Naive thymus-derived CD4-positive, alpha-beta T cell (primary cell): Measurements from ENCODE around the gene ATXN7L1. TPM values are rescaled to one million over a fixed set of nuclear protein-coding genes. Genes with fewer than 3 reads are reported as not detected.

ENCODE experiments used
- ATAC-seq: fragments of 150-1000 bp; cut with Tn5 transposase; 2 replicates; pipeline ENCODE4 v1.10.0; 2021; ENCODE audit warnings: mild to moderate bottlenecking, moderate library complexity
- CTCF ChIA-PET: fragments of 350-600 bp; sonication (Branson Sonifier 250); formaldehyde crosslinking; loops from one replicate; lab custom pipeline; 2021; ENCODE audit warnings: antibody characterized with exemption; lab: Charles Lee
- POLR2A ChIA-PET: fragments of 350-600 bp; sonication (Branson Sonifier 250); formaldehyde crosslinking; loops from one replicate; lab custom pipeline; 2021; ENCODE audit warnings: antibody characterized with exemption, inconsistent platforms; lab: Charles Lee
- DNase-seq, 9 donors: peaks; one replicate each; pipeline versions ENCODE4 v3.0.0 to v3.0.0-alpha.2; 2020 to 2022; ENCODE audit warnings: mixed read lengths in 1 of 9
- H3K27ac ChIP-seq: one replicate; pipeline ENCODE4 v1.7.0; 2013; ENCODE audit warnings: mild to moderate bottlenecking, low read depth, low read length, moderate library complexity
- H3K27me3 ChIP-seq, 2 donors: one replicate each; pipeline ENCODE4 v1.7.0; 2013; ENCODE audit warnings: low read length in 2 of 2, mild to moderate bottlenecking in 2 of 2, moderate library complexity in 2 of 2; ENCODE audit not compliant: control insufficient read depth in 2 of 2, insufficient read depth in 2 of 2
- H3K36me3 ChIP-seq, 3 experiments: 1 replicate in 2 of 3; 2 replicates in 1 of 3; pipeline ENCODE4 v1.7.0; 2013; ENCODE audit warnings: low read length in 3 of 3, mild to moderate bottlenecking in 3 of 3, moderate library complexity in 1 of 3; ENCODE audit not compliant: insufficient read depth in 3 of 3, control insufficient read depth in 2 of 3
- H3K4me1 ChIP-seq, 2 donors: one replicate each; pipeline ENCODE4 v1.7.0; 2013; ENCODE audit warnings: low read length in 2 of 2, mild to moderate bottlenecking in 2 of 2, moderate library complexity in 1 of 2; ENCODE audit not compliant: control insufficient read depth in 2 of 2, insufficient read depth in 2 of 2
- H3K4me3 ChIP-seq: 2 replicates; pipeline ENCODE4 v1.7.0; 2013; ENCODE audit warnings: mild to moderate bottlenecking, low read length
- H3K9me3 ChIP-seq, 3 experiments: 1 replicate in 2 of 3; 2 replicates in 1 of 3; pipeline ENCODE4 v1.7.0; 2013; ENCODE audit warnings: low read length in 3 of 3; ENCODE audit not compliant: control insufficient read depth in 2 of 3
- H3K27ac Mint-ChIP-seq, 9 donors: one replicate each; pipeline ENCODE4 v1.8.0; 2020 to 2022; ENCODE audit warnings: mixed read lengths in 9 of 9, mild to moderate bottlenecking in 8 of 9, moderate library complexity in 5 of 9, inconsistent platforms in 2 of 9
- H3K27me3 Mint-ChIP-seq, 5 donors: one replicate each; pipeline ENCODE4 v1.8.0; 2021 to 2022; ENCODE audit warnings: mixed read lengths in 5 of 5, mild to moderate bottlenecking in 1 of 5
- H3K36me3 Mint-ChIP-seq, 5 donors: one replicate each; pipeline ENCODE4 v1.8.0; 2020 to 2022; ENCODE audit warnings: mixed read lengths in 5 of 5, mild to moderate bottlenecking in 3 of 5, inconsistent platforms in 1 of 5
- H3K4me1 Mint-ChIP-seq, 7 donors: one replicate each; pipeline ENCODE4 v1.8.0; 2020 to 2022; ENCODE audit warnings: mixed read lengths in 7 of 7, mild to moderate bottlenecking in 3 of 7, inconsistent platforms in 1 of 7
- H3K4me3 Mint-ChIP-seq, 10 donors: one replicate each; pipeline ENCODE4 v1.8.0; 2020 to 2022; ENCODE audit warnings: mild to moderate bottlenecking in 10 of 10, mixed read lengths in 10 of 10, moderate library complexity in 6 of 10, inconsistent platforms in 2 of 10
- H3K9me3 Mint-ChIP-seq, 11 donors: one replicate each; pipeline ENCODE4 v1.8.0; 2020 to 2022; ENCODE audit warnings: mixed read lengths in 11 of 11, mild to moderate bottlenecking in 4 of 11, inconsistent platforms in 1 of 11, moderate library complexity in 1 of 11
- intact Hi-C, 2 donors: fragments of 100-400 bp; cut with micrococcal nuclease; formaldehyde crosslinking; loops; one replicate each; pipeline ENCODE4 v1.15.1; 2023
- polyA plus RNA-seq, 2 donors: library from polyadenylated mRNA; unstranded; fragments of 300-500 nt; fragmentation: Illumina TruSeq; gene quantifications; one replicate each; pipeline ENCODE4 v1.2.3, GENCODE V29; 2021
- total RNA-seq, 6 experiments: library from RNA in 5 of 6; stranded (reverse) in 5 of 6; gene quantifications; 1 replicate in 5 of 6; 2 replicates in 1 of 6; pipeline ENCODE4 v1.2.3 and lab custom pipeline; 2021 to 2026

The ATXN7L1 gene
- total and polyA plus RNA-seq, 7 experiments from 2014 or later: 18.5 to 52.4 (median 39.5) TPM

DNA sequence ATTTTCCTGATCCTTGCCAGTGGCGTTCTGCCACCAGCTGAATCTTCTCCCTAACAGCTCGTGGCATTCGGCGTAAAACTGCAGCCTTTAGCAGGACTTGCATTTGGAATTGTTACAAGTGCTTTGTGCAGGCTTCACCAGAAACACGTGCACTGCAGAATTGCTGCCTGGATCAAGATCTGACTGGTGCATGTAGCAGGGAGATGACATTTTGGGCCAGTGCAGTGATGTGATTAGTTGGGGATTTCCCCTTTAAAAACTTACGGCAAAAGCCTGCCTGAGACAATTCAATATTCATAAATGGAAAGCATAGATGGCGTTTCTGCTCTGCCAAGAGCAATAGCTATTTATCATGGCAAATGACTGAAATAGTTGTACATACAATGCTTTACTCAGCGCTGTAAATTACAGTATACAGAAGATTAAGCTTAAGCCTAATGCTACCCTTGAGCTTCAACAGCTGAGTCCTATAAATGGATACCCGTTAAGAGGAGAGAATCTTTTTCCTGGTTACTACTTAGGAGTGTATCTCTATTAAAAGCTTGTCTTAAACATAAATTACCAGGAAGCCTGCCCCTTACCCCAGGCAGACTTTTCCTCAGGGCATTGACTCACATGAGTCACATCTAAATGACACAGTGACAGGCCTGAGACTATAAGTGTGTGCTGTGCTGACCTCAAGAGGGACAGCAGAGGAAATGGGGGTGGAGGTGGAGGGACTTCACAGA lies 106.3 kb downstream of the ATXN7L1 start:
- intact Hi-C loops: loop anchor here in 1 of 2 donors (10.0 kb wide), 1 partner anchor 385 kb away; no protein-coding TSS in a partner anchor
- H3K9me3 Mint-ChIP-seq: peaks cover 0 to 1% (median 0%) of the 10 kb centered on the region in 11 donors
- no peaks in the 10 kb centered on the region for H3K4me1 ChIP-seq
- CTCF ChIA-PET: interaction anchor here (0.6 to 0.7 kb wide), 3 partner anchors 12 to 500 kb away, joined by 3 read pairs; no protein-coding TSS in a partner anchor
- H3K36me3 ChIP-seq: no peaks in the 10 kb centered on the region
- no peaks in the 10 kb centered on the region for H3K9me3 ChIP-seq
- ATAC-seq: no peak
- H3K36me3 Mint-ChIP-seq: peaks cover 0 to 15% (median 7%) of the 10 kb centered on the region in 5 donors
- DNase-seq: no peak
- peaks cover 0 to 26% (median 0%) of the 10 kb centered on the region in 5 donors for H3K27me3 Mint-ChIP-seq
- no peak overlapping the region for H3K27ac ChIP-seq
- POLR2A ChIA-PET: no interaction called here
- no peak overlapping the region for H3K4me3 Mint-ChIP-seq
- peaks cover 0 to 8% (median 5%) of the 10 kb centered on the region in 7 donors for H3K4me1 Mint-ChIP-seq
- no peak overlapping the region for H3K4me3 ChIP-seq
- H3K27ac Mint-ChIP-seq: no peak overlapping the region
- no peaks in the 10 kb centered on the region for H3K27me3 ChIP-seq

DNA sequence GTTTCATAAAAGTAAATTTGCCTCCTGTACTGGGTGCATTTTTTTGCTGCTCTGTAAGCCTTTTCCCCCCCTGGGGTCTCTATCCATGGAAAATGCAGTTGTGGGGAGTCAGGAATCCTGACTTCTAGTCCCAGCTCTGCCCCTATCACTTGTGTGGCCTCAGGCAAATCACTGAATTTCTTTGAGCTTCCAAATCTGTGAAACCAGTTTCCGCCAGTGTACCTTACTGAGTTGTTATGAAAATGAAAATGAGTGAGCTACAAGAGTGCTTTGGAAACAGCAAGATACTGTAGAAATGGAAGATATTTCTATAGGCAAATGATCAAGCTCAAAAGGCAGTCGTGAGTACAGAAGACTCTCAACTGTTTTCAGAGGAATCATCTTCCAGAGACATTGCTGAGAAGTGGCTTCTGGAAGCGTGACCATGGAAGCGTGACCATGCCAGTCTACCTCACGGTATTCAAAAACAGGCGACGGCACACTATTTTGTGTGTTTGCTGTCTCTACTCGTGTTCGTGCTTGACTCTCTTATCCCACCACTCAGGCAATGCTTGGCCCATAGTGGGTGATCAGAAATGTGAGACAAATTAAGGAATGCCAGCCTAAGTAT lies 107.4 kb downstream of the ATXN7L1 start:
- Mint-ChIP-seq H3K27me3 (peaks cover 0 to 28% (median 0%) of the 10 kb centered on the region in 5 donors), H3K9me3 (peaks cover 0 to 1% (median 0%) of the 10 kb centered on the region in 11 donors), H3K4me1 (peaks cover 0 to 8% (median 5%) of the 10 kb centered on the region in 7 donors), H3K4me3 (no peak overlapping the region), H3K27ac (peak overlapping the region in 1 of 9 donors; percentile 79), H3K36me3 (peaks cover 0 to 14% (median 7%) of the 10 kb centered on the region in 5 donors)
- intact Hi-C loops: loop anchor here in 1 of 2 donors (10.0 kb wide), 1 partner anchor 386 kb away; no protein-coding TSS in a partner anchor
- Histone ChIP-seq H3K36me3 (no peaks in the 10 kb centered on the region), H3K27ac (no peak overlapping the region), H3K4me1 (no peaks in the 10 kb centered on the region), H3K27me3 (no peaks in the 10 kb centered on the region), H3K9me3 (no peaks in the 10 kb centered on the region), H3K4me3 (no peak overlapping the region)
- ATAC-seq: no peak
- ChIA-PET POLR2A (no interaction called here), CTCF (interaction anchor here (1.3 kb wide), 1 partner anchor 8 kb away, joined by 3 read pairs; no protein-coding TSS in a partner anchor)
- no peak for DNase-seq

DNA sequence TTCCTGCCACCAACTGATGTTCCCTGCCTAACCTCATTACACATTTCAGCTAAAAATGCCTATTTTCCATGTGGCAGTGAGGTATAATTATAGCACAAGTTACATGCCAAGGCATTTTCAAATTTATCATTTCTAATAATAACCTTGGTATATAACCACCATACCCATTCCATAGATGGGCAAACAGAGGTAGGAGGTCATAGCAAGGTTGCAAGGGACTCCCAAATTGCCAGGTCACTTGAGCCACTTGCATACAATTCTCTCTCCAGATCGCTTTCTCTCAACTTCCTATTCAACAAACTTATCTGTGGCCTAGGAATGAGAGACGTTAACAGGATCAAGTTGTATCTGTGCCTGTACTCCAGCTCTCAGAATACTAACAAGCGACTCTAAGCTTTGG lies 108.3 kb downstream of the ATXN7L1 start:
- ChIA-PET CTCF (interaction anchor here (1.3 kb wide), 1 partner anchor 7 kb away, joined by 3 read pairs; no protein-coding TSS in a partner anchor), POLR2A (no interaction called here)
- Histone ChIP-seq H3K4me3 (no peak overlapping the region), H3K4me1 (no peaks in the 10 kb centered on the region), H3K27me3 (no peaks in the 10 kb centered on the region), H3K36me3 (no peaks in the 10 kb centered on the region), H3K9me3 (no peaks in the 10 kb centered on the region), H3K27ac (no peak overlapping the region)
- H3K9me3 Mint-ChIP-seq: peaks cover 0 to under 1% (median 0%) of the 10 kb centered on the region in 11 donors
- DNase-seq (no peak), ATAC-seq (no peak)
- peaks cover 0 to 14% (median 7%) of the 10 kb centered on the region in 5 donors for H3K36me3 Mint-ChIP-seq
- peak overlapping the region in 1 of 9 donors; percentile 34 for H3K27ac Mint-ChIP-seq
- peaks cover 0 to 27% (median 0%) of the 10 kb centered on the region in 5 donors for H3K27me3 Mint-ChIP-seq
- intact Hi-C loops: loop anchor here in 1 of 2 donors (10.0 kb wide), 1 partner anchor 387 kb away; no protein-coding TSS in a partner anchor
- peaks cover 3 to 10% (median 7%) of the 10 kb centered on the region in 7 donors for H3K4me1 Mint-ChIP-seq
- H3K4me3 Mint-ChIP-seq: no peak overlapping the region

DNA sequence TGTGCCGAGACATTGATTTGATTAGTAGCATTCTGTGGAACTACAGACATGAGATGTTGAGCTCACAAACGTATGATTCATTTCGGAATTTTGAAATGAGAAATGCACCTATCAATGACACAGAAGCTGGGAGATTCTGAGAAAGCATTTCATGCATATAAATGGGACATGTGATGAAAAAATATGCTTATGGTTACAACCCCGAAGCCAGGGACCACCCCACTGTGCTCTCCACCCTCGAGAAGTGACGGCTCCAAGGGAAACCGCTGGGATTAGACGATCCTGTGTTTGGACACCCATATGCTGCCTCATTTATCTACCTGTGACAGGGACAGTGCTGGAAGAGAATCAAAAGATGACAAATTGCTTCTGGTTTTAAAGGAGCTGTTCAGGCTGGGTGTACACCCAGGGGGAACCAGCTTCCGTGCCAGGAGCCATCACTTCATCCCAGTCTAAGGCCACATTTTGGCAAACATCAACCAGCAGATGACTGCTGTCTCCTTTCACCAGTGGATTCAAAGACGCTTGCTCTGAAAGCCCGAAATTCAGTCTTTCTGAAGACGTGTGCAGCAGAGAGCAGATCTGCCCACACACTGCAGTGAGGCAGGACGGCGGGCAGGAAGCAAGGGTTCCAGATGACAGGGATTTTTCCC lies 109.9 kb downstream of the ATXN7L1 start:
- no peak overlapping the region for H3K27ac ChIP-seq
- peaks cover 0 to 29% (median 0%) of the 10 kb centered on the region in 5 donors for H3K27me3 Mint-ChIP-seq
- H3K4me3 ChIP-seq: no peak overlapping the region
- peaks cover 8 to 26% (median 21%) of the 10 kb centered on the region in 7 donors for H3K4me1 Mint-ChIP-seq
- no peak overlapping the region for H3K4me3 Mint-ChIP-seq
- peaks cover 0 to 3% (median 0%) of the 10 kb centered on the region in 11 donors for H3K9me3 Mint-ChIP-seq
- ChIA-PET CTCF (interaction anchor here (1.0 to 1.7 kb wide), 2 partner anchors 110 to 290 kb away, joined by 3 read pairs; no protein-coding TSS in a partner anchor), POLR2A (no interaction called here)
- H3K36me3 ChIP-seq: no peaks in the 10 kb centered on the region
- DNase-seq (no peak), ATAC-seq (no peak)
- H3K9me3 ChIP-seq: no peaks in the 10 kb centered on the region
- H3K27me3 ChIP-seq: no peaks in the 10 kb centered on the region
- intact Hi-C loops: loop anchor here in 1 of 2 donors (10.0 kb wide), 1 partner anchor 388 kb away; no protein-coding TSS in a partner anchor
- H3K27ac Mint-ChIP-seq: peak overlapping the region in 1 of 9 donors; percentile 41
- H3K4me1 ChIP-seq: peaks cover 5 to 7% of the 10 kb centered on the region in 2 donors
- peaks cover 0 to 8% (median 5%) of the 10 kb centered on the region in 5 donors for H3K36me3 Mint-ChIP-seq

DNA sequence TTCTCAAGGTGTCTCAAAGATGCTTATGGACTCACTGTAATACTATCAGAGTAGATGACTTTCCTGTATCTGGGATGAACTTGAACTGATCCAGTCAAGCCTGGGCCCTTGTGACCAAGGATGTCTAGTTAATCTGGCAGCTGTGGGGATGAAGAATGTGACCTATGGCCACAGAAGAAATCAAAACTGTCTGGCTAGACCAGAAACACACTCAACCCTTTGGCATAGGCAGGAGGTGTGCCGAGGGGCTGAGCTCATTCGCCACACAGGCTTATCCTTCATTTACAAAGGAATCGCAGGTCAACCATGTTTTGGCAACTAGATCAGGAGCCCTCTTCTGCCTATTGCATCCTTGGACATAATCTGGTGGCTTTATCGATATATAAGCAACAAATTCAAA lies 110.6 kb downstream of the ATXN7L1 start:
- Mint-ChIP-seq H3K9me3 (peaks cover 0 to 3% (median 0%) of the 10 kb centered on the region in 11 donors), H3K4me1 (peaks cover 15 to 33% (median 28%) of the 10 kb centered on the region in 7 donors), H3K4me3 (no peak overlapping the region), H3K36me3 (peaks cover 0 to 7% (median 0%) of the 10 kb centered on the region in 5 donors), H3K27me3 (peaks cover 0 to 29% (median 0%) of the 10 kb centered on the region in 5 donors), H3K27ac (peak overlapping the region in 1 of 9 donors; percentile 37)
- peaks cover 12 to 14% of the 10 kb centered on the region in 2 donors for H3K4me1 ChIP-seq
- no peak overlapping the region for H3K27ac ChIP-seq
- no peaks in the 10 kb centered on the region for H3K36me3 ChIP-seq
- CTCF ChIA-PET: interaction anchor here (0.5 to 1.7 kb wide), 3 partner anchors 109 to 291 kb away, joined by 3 read pairs; no protein-coding TSS in a partner anchor
- DNase-seq (no peak), ATAC-seq (no peak)
- no peak overlapping the region for H3K4me3 ChIP-seq
- intact Hi-C loops: loop anchor here in 1 of 2 donors (10.0 kb wide), 1 partner anchor 389 kb away; no protein-coding TSS in a partner anchor
- POLR2A ChIA-PET: interaction anchor here (1.2 kb wide), 1 partner anchor 84 kb away, joined by 3 read pairs; no protein-coding TSS in a partner anchor
- no peaks in the 10 kb centered on the region for H3K9me3 ChIP-seq
- H3K27me3 ChIP-seq: no peaks in the 10 kb centered on the region
